ENCODE data around the gene GSTT4.

- TF ChIP-seq POLR2A (IDR thresholded peaks at IDR 0.05), result no peak
- no peak for TF ChIP-seq CTCF (IDR thresholded peaks at IDR 0.05)
- TF ChIP-seq EP300 (IDR thresholded peaks at IDR 0.05), result no peak
Measured at GRCh38 chr22:24002851-24003250, 2.4 kb downstream of the GSTT4 start.

All from suprapubic skin (tissue), 3 donors.